Prostate gland (tissue), 2 donors: Measurements from ENCODE around the gene ZNF598.

Experiments
- POLR2A ChIP-seq: fragments of 450-650 bp; IDR thresholded peaks from one replicate; pipeline ENCODE4 v1.6.1; 2016; ENCODE audit warnings: antibody characterized with exemption, mild to moderate bottlenecking
- POLR2AphosphoS5 ChIP-seq: sonication (generic); formaldehyde crosslinking; IDR thresholded peaks from one replicate; pipeline ENCODE4 v1.6.1; 2017; ENCODE audit warnings: antibody characterized with exemption
- TF ChIP-seq, protein P1 (sequence below), 4 experiments: fragments of 200-600 bp in 2 of 4; fragments of 450-650 bp in 2 of 4; sonication (generic) in 2 of 4; IDR thresholded peaks; 1 replicate in 3 of 4; 2 replicates in 1 of 4; pipeline ENCODE4 v1.5.1; 2016 to 2019; ENCODE audit warnings: antibody characterized with exemption in 4 of 4, mild to moderate bottlenecking in 2 of 4, moderate library complexity in 2 of 4

DNA sequence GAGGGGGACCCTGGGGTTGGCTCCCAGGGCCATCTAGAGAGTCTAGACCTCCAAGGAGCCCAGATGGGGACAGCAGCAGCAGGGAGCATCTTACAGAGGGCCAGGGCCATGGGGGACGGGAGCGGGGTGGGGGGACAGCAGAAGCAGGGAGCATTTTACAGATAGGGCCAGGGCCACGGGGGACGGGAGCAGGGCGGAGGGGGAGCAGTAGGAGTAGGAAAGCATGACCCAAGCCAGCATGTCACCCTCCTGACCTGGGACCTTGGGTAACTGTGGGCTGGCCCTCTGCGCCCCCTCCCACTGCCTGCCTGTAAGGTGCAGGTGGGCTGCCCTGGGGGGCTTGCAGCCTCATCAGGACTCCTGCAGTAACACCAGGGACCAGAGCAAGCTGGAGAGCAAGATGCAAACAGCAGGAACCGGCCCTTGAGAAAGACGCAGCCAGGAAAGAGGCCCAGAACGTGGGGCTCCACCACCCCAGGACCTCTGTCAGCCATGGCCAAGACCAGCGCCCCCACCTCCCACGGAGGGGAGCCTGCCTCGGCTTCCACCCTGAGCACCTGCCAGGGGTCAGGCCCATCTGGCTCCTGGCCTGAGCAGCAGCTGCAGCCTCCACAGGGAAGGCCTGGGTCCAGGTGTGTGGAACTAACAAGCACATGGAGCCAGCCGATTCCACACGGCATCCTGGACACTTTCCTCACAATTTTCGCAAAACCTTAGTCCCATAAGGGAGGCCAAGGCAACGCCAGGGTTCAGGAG is 2.4 kb downstream of the ZNF598 start:
- TF ChIP-seq POLR2A (no peak), POLR2AphosphoS5 (no peak)
- TF ChIP-seq, protein P1, sequence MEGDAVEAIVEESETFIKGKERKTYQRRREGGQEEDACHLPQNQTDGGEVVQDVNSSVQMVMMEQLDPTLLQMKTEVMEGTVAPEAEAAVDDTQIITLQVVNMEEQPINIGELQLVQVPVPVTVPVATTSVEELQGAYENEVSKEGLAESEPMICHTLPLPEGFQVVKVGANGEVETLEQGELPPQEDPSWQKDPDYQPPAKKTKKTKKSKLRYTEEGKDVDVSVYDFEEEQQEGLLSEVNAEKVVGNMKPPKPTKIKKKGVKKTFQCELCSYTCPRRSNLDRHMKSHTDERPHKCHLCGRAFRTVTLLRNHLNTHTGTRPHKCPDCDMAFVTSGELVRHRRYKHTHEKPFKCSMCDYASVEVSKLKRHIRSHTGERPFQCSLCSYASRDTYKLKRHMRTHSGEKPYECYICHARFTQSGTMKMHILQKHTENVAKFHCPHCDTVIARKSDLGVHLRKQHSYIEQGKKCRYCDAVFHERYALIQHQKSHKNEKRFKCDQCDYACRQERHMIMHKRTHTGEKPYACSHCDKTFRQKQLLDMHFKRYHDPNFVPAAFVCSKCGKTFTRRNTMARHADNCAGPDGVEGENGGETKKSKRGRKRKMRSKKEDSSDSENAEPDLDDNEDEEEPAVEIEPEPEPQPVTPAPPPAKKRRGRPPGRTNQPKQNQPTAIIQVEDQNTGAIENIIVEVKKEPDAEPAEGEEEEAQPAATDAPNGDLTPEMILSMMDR (IDR thresholded peaks at IDR 0.05), result no peak
